IPS-NIHi7 (cell line): ENCODE measurements around the gene RANBP17.

Source experiments
- DNase-seq: peaks from one replicate; pipeline ENCODE4 v3.0.0; 2012; ENCODE audit warnings: mixed read lengths; ENCODE audit errors: extremely low spot score

RANBP17 gene

GRCh38 chr5:171316258-171317121 lies 454.7 kb downstream of the RANBP17 start:
- peak; percentile 36 for DNase-seq

DNA sequence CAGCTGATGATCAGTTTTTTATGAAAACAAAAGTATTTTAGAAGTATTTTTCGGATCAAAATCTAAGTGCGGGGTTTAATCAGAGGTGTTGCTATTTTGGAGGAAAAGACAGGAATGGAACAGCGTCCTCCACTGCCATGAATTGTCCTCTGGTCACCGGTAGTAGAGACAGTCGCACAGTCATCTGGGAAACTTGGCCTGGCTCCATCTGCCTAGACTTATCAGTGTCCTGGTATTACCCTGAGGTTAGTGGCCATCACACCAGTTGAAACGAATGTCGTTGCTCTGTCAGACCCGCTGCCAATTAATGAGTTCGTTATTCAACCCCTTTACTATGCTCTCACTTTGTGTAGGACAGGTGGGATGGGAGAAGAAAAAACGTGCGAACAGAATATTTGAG lies 455.4 kb downstream of the RANBP17 start:
- no peak for DNase-seq

- DNase-seq = peak; percentile 71
Observed at GRCh38 chr5:171318026-171318425, 456.2 kb downstream of the RANBP17 start.

- DNase-seq = no peak
Observed at GRCh38 chr5:171321447-171321846, 459.6 kb downstream of the RANBP17 start.

GRCh38 chr5:171322527-171322926 lies 460.7 kb downstream of the RANBP17 start:
- DNase-seq = no peak

GRCh38 chr5:171323007-171323406 lies 461.2 kb downstream of the RANBP17 start:
- DNase-seq = no peak

GRCh38 chr5:171323806-171324632 lies 462.2 kb downstream of the RANBP17 start:
- DNase-seq = no peak

DNA sequence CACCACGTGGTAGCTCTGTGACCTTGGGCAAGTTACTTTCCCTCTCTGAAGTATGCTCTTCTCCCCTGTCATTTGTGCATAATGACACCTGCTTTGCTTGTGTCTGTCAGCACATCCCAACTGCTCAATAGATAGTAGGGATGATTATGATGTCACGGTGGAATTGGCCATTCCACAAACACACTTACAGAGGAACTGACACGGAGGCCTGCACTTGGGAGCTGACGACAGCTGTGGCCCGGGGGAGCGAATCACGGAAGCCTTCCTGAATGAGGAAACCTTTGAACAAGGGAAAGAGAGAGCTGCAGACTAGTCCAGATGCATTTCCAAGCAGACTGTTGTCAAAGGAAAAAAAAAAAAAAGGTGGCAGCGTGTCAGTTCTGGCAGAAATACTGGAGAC lies 468.2 kb downstream of the RANBP17 start:
- no peak for DNase-seq

DNA sequence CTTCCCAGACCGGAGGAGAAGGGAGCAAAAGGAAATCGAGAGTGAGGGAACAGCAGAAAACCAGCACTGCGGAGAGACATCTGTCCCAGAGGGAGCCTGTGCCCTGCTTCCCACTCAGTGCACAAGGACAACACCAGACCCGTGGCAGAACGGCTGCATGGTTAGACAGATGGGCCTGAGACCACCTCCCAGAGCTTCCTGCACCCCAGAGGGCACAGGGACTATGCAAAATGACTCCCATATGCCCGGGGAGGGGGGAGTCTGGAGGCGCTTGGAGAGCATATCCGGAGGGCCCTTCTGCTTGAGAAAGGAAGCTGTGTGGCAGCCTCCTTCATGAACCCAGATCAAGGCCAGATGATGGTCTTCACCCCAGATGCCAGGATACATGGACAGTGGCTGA lies 473.8 kb downstream of the RANBP17 start:
- DNase-seq = no peak

DNA sequence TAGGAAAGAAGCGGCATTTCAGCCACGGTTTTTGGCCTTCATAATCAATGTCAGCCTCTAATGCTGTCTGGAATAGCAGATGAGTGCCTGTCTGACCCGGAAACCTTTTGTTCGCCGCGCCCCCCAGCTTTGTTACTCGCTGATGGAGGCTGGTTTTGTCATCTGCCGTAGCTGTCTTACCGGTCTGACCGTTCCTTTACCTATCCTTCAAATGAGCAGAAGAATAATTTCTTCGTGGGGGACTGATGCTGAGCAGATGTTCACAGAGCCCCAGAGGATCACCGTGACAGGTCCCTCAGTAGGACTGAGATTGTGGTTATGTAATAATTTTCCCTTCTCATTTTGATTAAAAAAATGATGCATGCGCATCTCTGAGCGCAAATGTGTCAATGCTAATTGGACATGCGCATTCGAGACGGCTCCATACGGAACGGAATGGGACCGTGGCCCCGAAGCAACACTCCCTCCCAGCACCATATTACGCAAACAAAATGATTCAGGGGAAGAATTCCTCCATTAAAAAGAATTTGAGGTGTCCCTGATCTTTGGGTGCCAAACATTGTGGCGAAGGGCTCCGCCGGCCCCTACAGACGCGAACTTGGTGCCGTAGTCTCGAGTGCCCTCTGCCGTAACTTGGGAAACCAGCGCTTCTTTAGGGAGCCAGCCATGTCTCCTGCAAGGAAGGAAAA lies 474.8 kb downstream of the RANBP17 start:
- DNase-seq = peak; percentile 56

DNA sequence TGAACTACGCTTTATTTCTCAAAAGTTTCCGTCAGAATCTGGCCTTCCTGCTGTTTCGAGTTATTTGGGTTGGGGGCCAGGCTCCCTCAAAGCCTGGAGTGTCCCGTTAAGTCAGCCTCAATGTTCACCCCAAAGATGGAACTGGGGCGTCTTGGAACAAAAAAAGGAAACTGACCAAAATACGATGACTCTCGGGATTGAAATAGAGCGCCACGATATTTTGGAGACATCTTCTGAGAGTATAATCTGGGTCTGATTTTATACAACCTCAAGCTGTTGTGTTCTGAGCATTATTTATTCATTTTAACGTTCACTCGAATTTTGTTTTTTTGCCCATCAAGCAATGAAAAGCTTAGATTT lies 475.4 kb downstream of the RANBP17 start:
- DNase-seq = no peak

DNA sequence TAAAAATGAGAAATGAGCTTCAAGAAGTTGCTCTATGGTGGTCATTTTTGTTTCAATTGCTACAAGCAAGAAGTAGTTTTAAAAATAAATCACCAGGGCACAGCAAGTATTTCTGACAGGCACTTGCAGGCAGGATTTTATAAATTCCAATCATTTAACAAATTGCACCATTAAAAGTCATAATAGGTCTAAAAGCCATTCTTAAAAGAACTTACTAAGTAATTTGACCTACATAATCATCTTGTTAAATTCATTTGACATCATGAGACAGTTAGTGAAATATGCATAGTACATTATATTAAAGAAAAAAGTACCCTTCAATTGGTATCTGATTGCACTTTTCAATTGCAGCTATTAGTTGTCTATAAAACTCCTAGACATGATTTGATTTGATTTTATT lies 478.2 kb downstream of the RANBP17 start:
- DNase-seq = no peak

GRCh38 chr5:171340491-171340890 lies 478.7 kb downstream of the RANBP17 start:
- no peak for DNase-seq

DNA sequence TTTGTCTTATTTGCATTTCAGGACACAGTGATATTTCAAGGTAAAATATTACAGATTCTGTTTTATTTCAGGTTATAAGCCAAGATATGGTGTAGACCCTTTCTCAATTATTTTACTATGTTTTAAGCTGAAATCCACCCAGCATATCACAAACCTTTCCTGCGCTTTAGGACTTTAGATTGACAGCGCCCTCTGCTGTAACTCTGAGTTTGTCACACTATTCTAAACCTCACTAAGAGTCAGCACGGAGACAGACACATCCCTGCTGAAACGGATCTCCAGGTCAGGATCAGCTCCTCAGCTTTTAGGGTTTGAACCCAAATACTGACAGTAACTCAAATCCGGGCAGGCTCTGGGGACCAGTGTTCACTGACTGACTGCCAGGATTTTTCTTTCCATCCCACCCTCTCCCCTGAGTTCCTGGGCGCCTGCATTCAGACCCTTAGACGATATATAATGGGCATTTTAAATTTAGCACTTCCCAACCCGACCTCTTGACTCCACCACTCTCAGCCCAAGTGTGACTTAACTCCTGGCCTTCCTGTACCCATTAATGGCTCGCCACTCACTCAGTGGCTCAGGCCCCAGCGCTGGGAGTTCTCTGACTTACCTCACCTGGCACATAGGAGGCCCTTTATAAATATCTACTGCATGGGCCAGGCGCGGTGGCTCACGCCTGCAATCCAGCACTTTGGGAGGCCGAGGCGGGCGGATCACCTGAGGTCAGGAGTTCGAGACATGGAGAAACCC lies 480.7 kb downstream of the RANBP17 start:
- peak; percentile 71 for DNase-seq

DNA sequence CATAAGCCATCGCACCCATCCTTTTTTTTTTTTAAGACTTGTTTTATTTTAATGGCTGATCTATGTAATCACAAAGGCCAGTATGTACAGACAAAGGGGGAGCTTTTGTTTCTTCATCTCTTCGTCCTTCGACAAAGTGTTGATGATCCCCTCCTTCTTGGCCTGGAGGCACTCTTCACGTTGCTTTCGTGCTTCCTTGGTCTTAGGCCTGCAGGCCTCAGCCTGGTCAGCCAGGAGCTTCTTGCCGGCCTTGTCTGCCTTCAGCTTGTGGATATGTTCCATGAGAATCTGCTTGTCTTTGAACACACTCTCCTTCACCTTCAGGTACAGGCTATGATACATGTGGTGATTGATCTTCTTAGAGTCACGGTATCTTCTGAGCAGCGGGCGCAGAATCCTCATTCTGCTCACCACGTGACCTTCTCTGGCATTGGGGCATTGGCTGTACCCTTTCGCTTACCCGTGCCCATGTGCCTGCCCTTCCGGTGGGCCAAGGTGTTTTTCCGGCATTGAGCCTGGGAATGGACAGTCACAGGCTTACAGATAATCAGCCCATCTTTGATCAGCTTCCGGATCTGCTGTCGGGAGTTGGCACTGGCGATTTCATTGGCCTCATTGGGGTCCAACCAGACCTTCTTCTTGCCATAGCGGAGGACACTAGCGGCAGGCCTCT lies 483.3 kb downstream of the RANBP17 start:
- no peak for DNase-seq
